GM21381 (cell line): ENCODE measurements around the gene PRR5L.

Source experiments
- ATAC-seq: cut with Tn5 transposase; IDR thresholded peaks from one replicate; pipeline ENCODE4 v1.9.1; 2021; ENCODE audit warnings: mild to moderate bottlenecking, moderate library complexity; ENCODE audit not compliant: unreplicated experiment

PRR5L gene

GRCh38 chr11:36376009-36376887, 80.2 kb downstream of the PRR5L start:
- no peak for ATAC-seq

GRCh38 chr11:36376888-36377758, 81.0 kb downstream of the PRR5L start:
- ATAC-seq: no peak

GRCh38 chr11:36377759-36378564, 81.9 kb downstream of the PRR5L start:
- ATAC-seq: no peak

GRCh38 chr11:36379653-36380052, 83.6 kb downstream of the PRR5L start:
- ATAC-seq: no peak

GRCh38 chr11:36380296-36381014, 84.4 kb downstream of the PRR5L start:
- ATAC-seq: no peak

GRCh38 chr11:36381015-36381360, 84.9 kb downstream of the PRR5L start:
- ATAC-seq: no peak

GRCh38 chr11:36383195-36383594, 87.1 kb downstream of the PRR5L start:
- no peak for ATAC-seq

GRCh38 chr11:36385121-36385970, 89.3 kb downstream of the PRR5L start:
- no peak for ATAC-seq

- no peak for ATAC-seq
Observed at GRCh38 chr11:36386411-36386810, 90.3 kb downstream of the PRR5L start.

GRCh38 chr11:36388071-36388470, 92.0 kb downstream of the PRR5L start:
- no peak for ATAC-seq

GRCh38 chr11:36388951-36389350, 92.9 kb downstream of the PRR5L start:
- ATAC-seq: no peak

GRCh38 chr11:36389811-36390210, 93.7 kb downstream of the PRR5L start:
- no peak for ATAC-seq

GRCh38 chr11:36390963-36391471, 94.9 kb downstream of the PRR5L start:
- ATAC-seq: no peak

- ATAC-seq: no peak
Observed at GRCh38 chr11:36392196-36392595, 96.1 kb downstream of the PRR5L start.

GRCh38 chr11:36394056-36394455, 98.0 kb downstream of the PRR5L start:
- no peak for ATAC-seq

GRCh38 chr11:36394926-36395325, 98.8 kb downstream of the PRR5L start:
- no peak for ATAC-seq

GRCh38 chr11:36395978-36396736, 100.1 kb downstream of the PRR5L start:
- ATAC-seq: no peak

- ATAC-seq: no peak
Observed at GRCh38 chr11:36398231-36398953, 102.3 kb downstream of the PRR5L start.
